Neural progenitor cell (in vitro differentiated cells): Measurements from ENCODE around the gene TNRC18. TPM values are rescaled to one million over a fixed set of nuclear protein-coding genes. Genes with fewer than 3 reads are reported as not detected.
A peak's percentile ranks its signal among the peaks of the same experiment; 100 is the strongest.
"Not testable (repeated sequence)": the region's sequence is repeated elsewhere in the genome, so short reads cannot be mapped to it uniquely, and the experiment has no call there.

Source experiments
- DNase-seq: peaks from one replicate; pipeline ENCODE4 v3.0.0-alpha.2; 2016; ENCODE audit warnings: low spot score
- H2AFZ ChIP-seq: fragments of 200-600 bp; sonication (generic); replicated peaks from 2 replicates; pipeline ENCODE4 v1.6.1; 2016; ENCODE audit warnings: antibody characterized with exemption
- H3F3A ChIP-seq: fragments of 200-600 bp; sonication (generic); 2 replicates; pipeline ENCODE4 v1.6.1; 2016; ENCODE audit warnings: antibody characterized with exemption, low read depth
- H3K27ac ChIP-seq: fragments of 200-600 bp; sonication (generic); 2 replicates; pipeline ENCODE4 v1.5.1; 2016; ENCODE audit warnings: mild to moderate bottlenecking
- H3K27me3 ChIP-seq: fragments of 200-600 bp; sonication (generic); 2 replicates; pipeline ENCODE4 v1.6.1; 2016; ENCODE audit warnings: mild to moderate bottlenecking, moderate library complexity
- H3K36me3 ChIP-seq: fragments of 200-600 bp; sonication (generic); 2 replicates; pipeline ENCODE4 v1.5.1; 2016
- H3K4me1 ChIP-seq: fragments of 200-600 bp; sonication (generic); 2 replicates; pipeline ENCODE4 v1.6.1; 2016; ENCODE audit warnings: mixed run types
- H3K4me2 ChIP-seq: fragments of 200-600 bp; sonication (generic); 2 replicates; pipeline ENCODE4 v1.6.1; 2016
- H3K4me3 ChIP-seq: fragments of 200-600 bp; sonication (generic); 2 replicates; pipeline ENCODE4 v1.5.1; 2016
- H3K79me2 ChIP-seq: fragments of 200-600 bp; sonication (generic); 2 replicates; pipeline ENCODE4 v1.6.1; 2016; ENCODE audit warnings: low read depth
- H3K9ac ChIP-seq: fragments of 200-600 bp; sonication (generic); 2 replicates; pipeline ENCODE4 v1.6.1; 2016
- H3K9me3 ChIP-seq: fragments of 200-600 bp; sonication (generic); 2 replicates; pipeline ENCODE4 v1.5.1; 2016; ENCODE audit warnings: low read depth
- H4K20me1 ChIP-seq: fragments of 200-600 bp; sonication (generic); 2 replicates; pipeline ENCODE4 v1.6.1; 2016; ENCODE audit warnings: low read depth
- H3K27ac Mint-ChIP-seq: 3 replicates; pipeline ENCODE4 v1.8.0; 2021; ENCODE audit warnings: mixed read lengths
- H3K27me3 Mint-ChIP-seq: 2 replicates; pipeline ENCODE4 v1.8.0; 2022; ENCODE audit warnings: low read depth, mild to moderate bottlenecking, inconsistent platforms, moderate library complexity, mixed read lengths; ENCODE audit not compliant: insufficient read depth
- H3K36me3 Mint-ChIP-seq: 3 replicates; pipeline ENCODE4 v1.8.0; 2021; ENCODE audit warnings: mixed read lengths
- H3K4me1 Mint-ChIP-seq: 3 replicates; pipeline ENCODE4 v1.8.0; 2021; ENCODE audit warnings: mixed read lengths
- H3K4me3 Mint-ChIP-seq: 3 replicates; pipeline ENCODE4 v1.8.0; 2021; ENCODE audit warnings: mild to moderate bottlenecking, moderate library complexity, mixed read lengths
- H3K9me3 Mint-ChIP-seq: 3 replicates; pipeline ENCODE4 v1.8.0; 2020; ENCODE audit warnings: mixed read lengths
- EZH2 ChIP-seq: fragments of 200-600 bp; sonication (generic); IDR thresholded peaks from 2 replicates; pipeline ENCODE4 v1.6.1; 2017; ENCODE audit warnings: antibody characterized with exemption, mild to moderate bottlenecking, moderate library complexity
- EZH2phosphoT487 ChIP-seq: fragments of 200-600 bp; sonication (generic); IDR thresholded peaks from 2 replicates; pipeline ENCODE4 v1.6.1; 2017; ENCODE audit warnings: antibody characterized with exemption
- total RNA-seq: library from RNA; depleted of rRNA; stranded (reverse); fragments of >200 nt; gene quantifications from 2 replicates; pipeline ENCODE4 v1.2.3, GENCODE V29; 2015; ENCODE audit warnings: low replicate concordance
- TF ChIP-seq, protein P1 (sequence below): fragments of 200-600 bp; sonication (generic); IDR thresholded peaks from 2 replicates; pipeline ENCODE4 v1.5.1; 2017; ENCODE audit warnings: antibody characterized with exemption, mild to moderate bottlenecking

The TNRC18 gene
- total RNA-seq, 1 donor from 2014 or later = 16.1 TPM

DNA sequence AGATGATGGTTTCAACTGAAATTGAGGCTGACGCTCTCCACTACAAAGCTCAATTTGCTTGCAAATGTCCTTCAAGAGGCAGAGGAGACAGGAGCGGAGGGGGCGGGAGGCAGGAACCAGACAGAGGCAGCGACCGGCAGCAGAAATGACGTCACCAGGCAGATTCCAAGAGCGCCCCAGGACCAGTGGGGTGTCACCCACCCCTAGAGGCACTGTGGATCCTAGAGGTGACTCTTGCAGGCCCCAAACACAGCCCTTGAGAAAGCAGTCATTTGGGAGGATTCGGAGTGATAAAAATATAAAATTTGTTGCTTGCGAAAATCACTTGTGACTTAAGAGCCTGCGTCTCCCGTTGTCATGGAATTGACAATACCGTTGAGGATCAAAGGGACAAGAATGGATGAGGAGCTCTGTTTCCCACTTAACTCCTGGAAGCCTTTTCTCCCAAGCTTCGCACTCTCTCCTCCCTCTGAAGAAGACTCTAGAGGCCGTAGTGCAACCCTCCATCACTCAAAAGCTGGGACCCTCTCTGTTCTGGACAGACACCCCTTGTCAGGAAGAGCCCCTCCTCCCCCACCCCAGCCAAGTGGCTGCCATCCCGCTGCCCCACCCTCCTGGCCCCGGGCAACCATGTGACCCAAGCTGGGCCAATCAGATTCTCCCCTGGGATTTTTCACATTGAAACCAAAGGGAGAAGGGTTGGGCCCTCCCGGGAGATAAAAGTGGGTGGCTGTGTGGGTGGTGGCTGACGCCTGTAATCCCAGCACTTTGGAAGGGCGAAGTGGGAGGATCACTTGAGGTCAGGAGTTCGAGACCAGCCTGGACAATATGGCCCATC lies 157.2 kb downstream of the TNRC18 start:
- H3K27me3 ChIP-seq = no peaks in the 10 kb centered on the region
- H3K79me2 ChIP-seq = no peaks in the 10 kb centered on the region
- no peak for DNase-seq
- peaks cover 35% of the 10 kb centered on the region for H3K4me1 Mint-ChIP-seq
- no peak overlapping the region for H3K27ac ChIP-seq
- H3K4me1 ChIP-seq = peaks cover 14% of the 10 kb centered on the region
- H2AFZ ChIP-seq = peak overlapping the region; percentile 9
- no peaks in the 10 kb centered on the region for H3K36me3 Mint-ChIP-seq
- H3F3A ChIP-seq = peaks cover 10% of the 10 kb centered on the region
- H3K9me3 Mint-ChIP-seq = no peaks in the 10 kb centered on the region
- no peak overlapping the region for H3K9ac ChIP-seq
- H3K4me2 ChIP-seq = peak overlapping the region; percentile 34
- H3K27ac Mint-ChIP-seq = peak overlapping the region; percentile 3
- H3K27me3 Mint-ChIP-seq = peaks cover 24% of the 10 kb centered on the region
- no peaks in the 10 kb centered on the region for H3K9me3 ChIP-seq
- no peak overlapping the region for H3K4me3 Mint-ChIP-seq
- H4K20me1 ChIP-seq = no peaks in the 10 kb centered on the region
- TF ChIP-seq EZH2 (no peak), EZH2phosphoT487 (no peak)
- H3K4me3 ChIP-seq = no peak overlapping the region
- H3K36me3 ChIP-seq = no peaks in the 10 kb centered on the region

DNA sequence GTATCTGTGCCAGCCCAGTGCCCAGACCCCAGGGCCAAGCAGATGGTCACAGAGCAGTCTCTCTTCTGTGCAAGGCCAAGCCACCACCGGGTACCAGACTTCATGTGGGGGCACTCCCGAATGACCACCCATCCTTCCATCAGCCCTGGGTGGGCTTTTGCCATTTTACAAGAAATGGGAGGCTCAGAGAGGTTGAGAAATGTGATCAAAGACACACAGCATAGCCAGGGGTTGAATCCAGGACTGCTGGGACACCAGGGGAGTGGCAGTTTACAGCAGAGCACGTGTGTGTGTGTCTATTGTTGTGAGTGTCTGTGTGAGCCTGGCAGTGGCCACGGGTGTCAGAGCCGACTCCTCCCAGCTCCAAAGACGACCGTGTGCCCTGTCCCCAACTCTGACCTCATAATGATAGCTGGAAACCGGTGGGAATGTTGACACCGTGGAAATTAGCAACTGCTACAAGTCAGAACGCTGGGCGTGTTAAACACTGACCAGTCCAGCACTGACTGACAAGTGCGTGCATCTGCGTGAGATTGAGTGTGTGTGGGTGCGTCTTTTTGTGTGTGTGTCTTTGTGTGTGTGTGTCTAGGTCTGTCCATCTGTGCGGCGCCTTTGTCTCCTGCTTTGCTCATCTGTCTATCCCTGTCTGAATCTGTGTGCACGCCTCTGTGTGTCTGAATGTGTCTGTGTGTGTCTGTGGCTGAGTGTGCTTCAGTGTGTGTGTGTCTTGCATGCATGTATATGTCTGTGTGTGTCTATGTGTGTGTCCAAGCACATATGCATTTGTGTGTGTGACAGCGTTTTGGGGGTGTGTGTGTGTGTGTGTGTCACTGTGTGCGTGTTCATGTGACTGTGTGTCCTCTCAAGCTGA lies 158.1 kb downstream of the TNRC18 start:
- Histone ChIP-seq H4K20me1 (no peaks in the 10 kb centered on the region), H3K27me3 (no peaks in the 10 kb centered on the region), H3F3A (peaks cover 4% of the 10 kb centered on the region), H2AFZ (no peak overlapping the region), H3K9me3 (no peaks in the 10 kb centered on the region), H3K9ac (no peak overlapping the region), H3K27ac (no peak overlapping the region), H3K36me3 (no peaks in the 10 kb centered on the region), H3K79me2 (no peaks in the 10 kb centered on the region), H3K4me2 (no peak overlapping the region), H3K4me3 (no peak overlapping the region), H3K4me1 (peaks cover 14% of the 10 kb centered on the region)
- peaks cover 31% of the 10 kb centered on the region for H3K4me1 Mint-ChIP-seq
- no peak for DNase-seq
- H3K36me3 Mint-ChIP-seq = no peaks in the 10 kb centered on the region
- TF ChIP-seq EZH2phosphoT487 (no peak), EZH2 (no peak)
- TF ChIP-seq, protein P1, sequence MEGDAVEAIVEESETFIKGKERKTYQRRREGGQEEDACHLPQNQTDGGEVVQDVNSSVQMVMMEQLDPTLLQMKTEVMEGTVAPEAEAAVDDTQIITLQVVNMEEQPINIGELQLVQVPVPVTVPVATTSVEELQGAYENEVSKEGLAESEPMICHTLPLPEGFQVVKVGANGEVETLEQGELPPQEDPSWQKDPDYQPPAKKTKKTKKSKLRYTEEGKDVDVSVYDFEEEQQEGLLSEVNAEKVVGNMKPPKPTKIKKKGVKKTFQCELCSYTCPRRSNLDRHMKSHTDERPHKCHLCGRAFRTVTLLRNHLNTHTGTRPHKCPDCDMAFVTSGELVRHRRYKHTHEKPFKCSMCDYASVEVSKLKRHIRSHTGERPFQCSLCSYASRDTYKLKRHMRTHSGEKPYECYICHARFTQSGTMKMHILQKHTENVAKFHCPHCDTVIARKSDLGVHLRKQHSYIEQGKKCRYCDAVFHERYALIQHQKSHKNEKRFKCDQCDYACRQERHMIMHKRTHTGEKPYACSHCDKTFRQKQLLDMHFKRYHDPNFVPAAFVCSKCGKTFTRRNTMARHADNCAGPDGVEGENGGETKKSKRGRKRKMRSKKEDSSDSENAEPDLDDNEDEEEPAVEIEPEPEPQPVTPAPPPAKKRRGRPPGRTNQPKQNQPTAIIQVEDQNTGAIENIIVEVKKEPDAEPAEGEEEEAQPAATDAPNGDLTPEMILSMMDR = no peak
- no peak overlapping the region for H3K4me3 Mint-ChIP-seq
- peak overlapping the region; percentile 3 for H3K27ac Mint-ChIP-seq
- no peaks in the 10 kb centered on the region for H3K9me3 Mint-ChIP-seq
- H3K27me3 Mint-ChIP-seq = peaks cover 23% of the 10 kb centered on the region

DNA sequence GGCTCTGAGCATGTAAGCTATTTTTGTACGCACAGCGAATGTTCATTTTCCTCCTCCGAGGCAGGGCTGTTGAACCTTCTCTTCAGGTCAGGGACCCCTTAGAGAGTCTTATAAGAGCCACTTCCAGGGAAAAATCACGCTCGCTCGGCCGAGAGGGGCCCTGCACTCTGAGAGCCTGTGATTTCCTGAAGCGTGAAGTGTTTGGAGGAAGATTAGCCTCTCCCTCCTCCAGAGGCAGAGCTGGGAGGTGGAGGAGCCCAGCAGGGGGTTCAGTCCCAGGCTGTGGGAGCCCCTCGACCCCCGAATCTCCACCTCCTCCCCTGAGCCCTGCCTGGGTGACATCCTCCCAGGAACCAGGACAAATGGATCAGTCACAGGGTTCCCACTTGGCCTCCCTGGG lies 160.6 kb downstream of the TNRC18 start:
- not testable (repeated sequence) for H3K4me3 Mint-ChIP-seq, H3K36me3 ChIP-seq, H3F3A ChIP-seq, H3K4me3 ChIP-seq, H3K36me3 Mint-ChIP-seq, H3K9ac ChIP-seq, H3K27ac ChIP-seq, H4K20me1 ChIP-seq, H3K9me3 Mint-ChIP-seq, H2AFZ ChIP-seq, H3K9me3 ChIP-seq, H3K79me2 ChIP-seq, H3K27me3 ChIP-seq
- H3K27ac Mint-ChIP-seq = peak overlapping the region; percentile 46
- Histone ChIP-seq H3K4me2 (peak overlapping the region; percentile 47), H3K4me1 (peaks cover 14% of the 10 kb centered on the region)
- H3K27me3 Mint-ChIP-seq = peaks cover 15% of the 10 kb centered on the region
- DNase-seq = peak; percentile 52
- H3K4me1 Mint-ChIP-seq = peaks cover 32% of the 10 kb centered on the region

DNA sequence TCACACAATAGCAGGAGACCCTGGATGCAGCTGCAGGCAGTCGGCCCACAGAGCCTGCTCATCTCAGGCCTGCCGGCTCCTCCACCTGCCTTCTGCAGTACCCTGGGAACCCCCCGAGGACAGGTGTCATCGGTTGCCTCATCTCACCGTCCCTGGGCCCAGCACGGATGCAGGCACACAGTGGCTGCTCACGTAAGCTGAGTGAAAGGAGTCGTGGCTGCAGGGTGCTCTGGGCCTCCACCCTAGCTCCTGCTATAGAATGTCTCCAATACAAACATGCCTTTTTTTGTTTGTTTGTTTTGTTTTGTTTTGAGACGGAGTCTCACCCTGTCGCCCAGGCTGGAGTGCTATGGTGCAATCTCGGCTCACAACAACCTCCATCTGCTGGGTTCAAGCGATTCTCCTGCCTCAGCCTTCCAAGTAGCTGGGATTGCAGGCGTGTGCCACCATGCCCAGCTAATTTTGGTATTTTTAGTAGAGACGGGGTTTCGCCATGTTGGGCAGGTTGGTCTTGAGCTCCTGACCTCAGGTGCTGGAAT lies 163.0 kb downstream of the TNRC18 start:
- H3K27me3 ChIP-seq, H3F3A ChIP-seq, H3K9me3 ChIP-seq, H3K79me2 ChIP-seq, H3K9ac ChIP-seq, H3K4me2 ChIP-seq, H3K4me3 Mint-ChIP-seq, DNase-seq, H3K9me3 Mint-ChIP-seq, H2AFZ ChIP-seq, H3K4me3 ChIP-seq, H4K20me1 ChIP-seq, H3K27ac ChIP-seq, H3K27ac Mint-ChIP-seq, H3K36me3 ChIP-seq, H3K36me3 Mint-ChIP-seq: not testable (repeated sequence)
- Mint-ChIP-seq H3K4me1 (peaks cover 20% of the 10 kb centered on the region), H3K27me3 (peaks cover 11% of the 10 kb centered on the region)
- peaks cover 12% of the 10 kb centered on the region for H3K4me1 ChIP-seq

Other genes with a start within 250 kb of the TNRC18 start
- 64.9 and 74.8 TPM in 2 replicates for gene WIPI2, start 233.6 kb downstream of the TNRC18 start, total RNA-seq
- gene SLC29A4, start 140.9 kb downstream of the TNRC18 start, total RNA-seq = 7.3 and 20.8 TPM in 2 replicates
- gene FBXL18, start 90.0 kb upstream of the TNRC18 start, total RNA-seq = 3.3 and 6.7 TPM in 2 replicates
- gene ACTB, start 106.8 kb upstream of the TNRC18 start, total RNA-seq = 1,381 and 2,318 TPM in 2 replicates
- gene FSCN1, start 169.0 kb upstream of the TNRC18 start, total RNA-seq = 76.3 and 256 TPM in 2 replicates